CD4-positive, alpha-beta memory T cell (primary cell): ENCODE measurements around the gene TTF1. TPM values are rescaled to one million over a fixed set of nuclear protein-coding genes. Genes with fewer than 3 reads are reported as not detected.

Experiments used
- CTCF ChIA-PET: fragments of 350-600 bp; sonication (Branson Sonifier 250); formaldehyde crosslinking; loops from one replicate; lab custom pipeline; 2021; ENCODE audit warnings: inconsistent platforms; ENCODE audit not compliant: partially characterized antibody; lab: Charles Lee
- POLR2A ChIA-PET: fragments of 350-600 bp; sonication (Branson Sonifier 250); formaldehyde crosslinking; loops from one replicate; lab custom pipeline; 2021; ENCODE audit not compliant: partially characterized antibody; lab: Charles Lee
- DNase-seq, 5 donors: peaks; one replicate each; pipeline versions ENCODE4 v3.0.0 to v3.0.0-alpha.2; 2020 to 2022; ENCODE audit warnings: mixed read lengths in 1 of 5
- H3K27ac ChIP-seq: one replicate; pipeline ENCODE4 v1.7.0; 2013; ENCODE audit warnings: low read depth, low read length
- H3K27me3 ChIP-seq: 2 replicates; pipeline ENCODE4 v1.7.0; 2013; ENCODE audit warnings: mild to moderate bottlenecking, low read length, moderate library complexity; ENCODE audit not compliant: insufficient read depth
- H3K36me3 ChIP-seq: 2 replicates; pipeline ENCODE4 v1.7.0; 2013; ENCODE audit warnings: mild to moderate bottlenecking, low read length, moderate library complexity; ENCODE audit not compliant: insufficient read depth
- H3K4me1 ChIP-seq: 2 replicates; pipeline ENCODE4 v1.7.0; 2013; ENCODE audit warnings: mild to moderate bottlenecking, low read length, moderate library complexity; ENCODE audit not compliant: insufficient read depth
- H3K4me3 ChIP-seq, 2 donors: one replicate each; pipeline ENCODE4 v1.7.0; 2013; ENCODE audit warnings: low read length in 2 of 2, mild to moderate bottlenecking in 1 of 2
- H3K9me3 ChIP-seq, 2 donors: one replicate each; pipeline ENCODE4 v1.7.0; 2013; ENCODE audit warnings: low read length in 2 of 2, control low read depth in 1 of 2; ENCODE audit not compliant: control insufficient read depth in 1 of 2
- H3K27ac Mint-ChIP-seq, 7 donors: one replicate each; pipeline ENCODE4 v1.8.0; 2020 to 2021; ENCODE audit warnings: mixed read lengths in 7 of 7, mild to moderate bottlenecking in 6 of 7, inconsistent platforms in 3 of 7, moderate library complexity in 3 of 7
- H3K27me3 Mint-ChIP-seq, 2 donors: one replicate each; pipeline ENCODE4 v1.8.0; 2020 to 2021; ENCODE audit warnings: mixed read lengths in 2 of 2
- H3K36me3 Mint-ChIP-seq, 2 donors: one replicate each; pipeline ENCODE4 v1.8.0; 2020 to 2021; ENCODE audit warnings: mixed read lengths in 2 of 2, inconsistent platforms in 1 of 2, mild to moderate bottlenecking in 1 of 2
- H3K4me1 Mint-ChIP-seq, 4 donors: one replicate each; pipeline ENCODE4 v1.8.0; 2020 to 2021; ENCODE audit warnings: mixed read lengths in 4 of 4, mild to moderate bottlenecking in 1 of 4
- H3K4me3 Mint-ChIP-seq, 8 donors: one replicate each; pipeline ENCODE4 v1.8.0; 2020 to 2021; ENCODE audit warnings: mixed read lengths in 8 of 8, mild to moderate bottlenecking in 7 of 8, moderate library complexity in 6 of 8, inconsistent platforms in 3 of 8
- H3K9me3 Mint-ChIP-seq, 8 donors: one replicate each; pipeline ENCODE4 v1.8.0; 2020 to 2021; ENCODE audit warnings: mixed read lengths in 8 of 8, mild to moderate bottlenecking in 5 of 8, inconsistent platforms in 3 of 8, moderate library complexity in 1 of 8
- intact Hi-C: fragments of 100-400 bp; cut with micrococcal nuclease; formaldehyde crosslinking; loops from one replicate; pipeline ENCODE4 v1.15.1; 2023
- polyA plus RNA-seq, 2 donors: library from polyadenylated mRNA; unstranded; fragments of 300-500 nt; fragmentation: Illumina TruSeq; gene quantifications; one replicate each; pipeline ENCODE4 v1.2.3, GENCODE V29; 2021
- total RNA-seq, 2 experiments: library from RNA; stranded (reverse); gene quantifications; one replicate each; pipeline ENCODE4 v1.2.3, GENCODE V29; 2021

Gene TTF1
- total and polyA plus RNA-seq, 4 experiments from 2014 or later, result 5.8 to 22.2 (median 15.7) TPM

GRCh38 chr9:132369421-132369820 lies 37.2 kb downstream of the TTF1 start:
- Mint-ChIP-seq H3K27ac (peak overlapping the region in 1 of 7 donors; percentile 58), H3K36me3 (peaks cover 3 to 4% of the 10 kb centered on the region in 2 donors), H3K4me3 (no peak overlapping the region), H3K4me1 (peaks cover 11 to 15% (median 12%) of the 10 kb centered on the region in 4 donors), H3K9me3 (no peaks in the 10 kb centered on the region), H3K27me3 (no peaks in the 10 kb centered on the region)
- Histone ChIP-seq H3K36me3 (no peaks in the 10 kb centered on the region), H3K4me1 (peaks cover 12% of the 10 kb centered on the region), H3K4me3 (no peak overlapping the region), H3K27me3 (no peaks in the 10 kb centered on the region), H3K27ac (no peak overlapping the region), H3K9me3 (no peaks in the 10 kb centered on the region)
- ChIA-PET CTCF (no interaction called here), POLR2A (no interaction called here)
- intact Hi-C loops, result no loop called here
- DNase-seq, result no peak

GRCh38 chr9:132367613-132368313 lies 38.9 kb downstream of the TTF1 start:
- Histone ChIP-seq H3K9me3 (no peaks in the 10 kb centered on the region), H3K4me3 (no peak overlapping the region), H3K27ac (no peak overlapping the region), H3K27me3 (no peaks in the 10 kb centered on the region), H3K4me1 (peaks cover 5% of the 10 kb centered on the region), H3K36me3 (no peaks in the 10 kb centered on the region)
- no peak overlapping the region for H3K4me3 Mint-ChIP-seq
- H3K36me3 Mint-ChIP-seq, result peaks cover 3 to 4% of the 10 kb centered on the region in 2 donors
- DNase-seq, result no peak
- CTCF ChIA-PET, result no interaction called here
- intact Hi-C loops, result no loop called here
- no peaks in the 10 kb centered on the region for H3K27me3 Mint-ChIP-seq
- H3K27ac Mint-ChIP-seq, result no peak overlapping the region
- H3K4me1 Mint-ChIP-seq, result peaks cover 5 to 13% (median 7%) of the 10 kb centered on the region in 4 donors
- no peaks in the 10 kb centered on the region for H3K9me3 Mint-ChIP-seq
- POLR2A ChIA-PET, result interaction anchor here (1.3 kb wide), 1 partner anchor 13 kb away, joined by 4 read pairs; the partner anchor contains the start of gene SETX

GRCh38 chr9:132366481-132366880 lies 40.2 kb downstream of the TTF1 start:
- intact Hi-C loops, result no loop called here
- Histone ChIP-seq H3K4me3 (no peak overlapping the region), H3K27ac (no peak overlapping the region), H3K9me3 (no peaks in the 10 kb centered on the region), H3K36me3 (no peaks in the 10 kb centered on the region), H3K27me3 (no peaks in the 10 kb centered on the region), H3K4me1 (no peaks in the 10 kb centered on the region)
- H3K27ac Mint-ChIP-seq, result no peak overlapping the region
- H3K4me1 Mint-ChIP-seq, result peaks cover 0 to under 1% (median 0%) of the 10 kb centered on the region in 4 donors
- no peak overlapping the region for H3K4me3 Mint-ChIP-seq
- H3K27me3 Mint-ChIP-seq, result no peaks in the 10 kb centered on the region
- no peaks in the 10 kb centered on the region for H3K9me3 Mint-ChIP-seq
- ChIA-PET CTCF (no interaction called here), POLR2A (no interaction called here)
- no peak for DNase-seq
- no peaks in the 10 kb centered on the region for H3K36me3 Mint-ChIP-seq

GRCh38 chr9:132365986-132366385 lies 40.7 kb downstream of the TTF1 start:
- H3K4me3 ChIP-seq, result no peak overlapping the region
- no peak overlapping the region for H3K27ac ChIP-seq
- Mint-ChIP-seq H3K27ac (no peak overlapping the region), H3K4me3 (no peak overlapping the region), H3K27me3 (no peaks in the 10 kb centered on the region), H3K36me3 (no peaks in the 10 kb centered on the region), H3K9me3 (no peaks in the 10 kb centered on the region), H3K4me1 (no peaks in the 10 kb centered on the region)
- intact Hi-C loops, result no loop called here
- H3K9me3 ChIP-seq, result no peaks in the 10 kb centered on the region
- no peaks in the 10 kb centered on the region for H3K27me3 ChIP-seq
- no peak for DNase-seq
- H3K4me1 ChIP-seq, result no peaks in the 10 kb centered on the region
- no peaks in the 10 kb centered on the region for H3K36me3 ChIP-seq
- ChIA-PET POLR2A (interaction anchor here (0.6 kb wide), 1 partner anchor 556 kb away, joined by 3 read pairs; no protein-coding TSS in a partner anchor), CTCF (no interaction called here)

- no peaks in the 10 kb centered on the region for H3K36me3 ChIP-seq
- H3K27me3 Mint-ChIP-seq, result no peaks in the 10 kb centered on the region
- CTCF ChIA-PET, result no interaction called here
- H3K36me3 Mint-ChIP-seq, result no peaks in the 10 kb centered on the region
- peaks cover 0 to 3% (median 1%) of the 10 kb centered on the region in 4 donors for H3K4me1 Mint-ChIP-seq
- no peak overlapping the region for H3K27ac ChIP-seq
- DNase-seq, result no peak
- H3K4me1 ChIP-seq, result no peaks in the 10 kb centered on the region
- intact Hi-C loops, result no loop called here
- H3K9me3 Mint-ChIP-seq, result no peaks in the 10 kb centered on the region
- H3K9me3 ChIP-seq, result no peaks in the 10 kb centered on the region
- POLR2A ChIA-PET, result no interaction called here
- no peak overlapping the region for H3K27ac Mint-ChIP-seq
- H3K4me3 Mint-ChIP-seq, result no peak overlapping the region
- no peaks in the 10 kb centered on the region for H3K27me3 ChIP-seq
- H3K4me3 ChIP-seq, result no peak overlapping the region
Measured at GRCh38 chr9:132364068-132364467, 42.6 kb downstream of the TTF1 start.

GRCh38 chr9:132357764-132358163 lies 48.9 kb downstream of the TTF1 start:
- DNase-seq, result no peak
- intact Hi-C loops, result loop anchor here (5.0 to 10.0 kb wide), 2 partner anchors 115 to 963 kb away; partner anchors contain the start of gene PRRC2B
- Histone ChIP-seq H3K4me3 (no peak overlapping the region), H3K36me3 (peaks cover 6% of the 10 kb centered on the region), H3K27ac (no peak overlapping the region), H3K27me3 (no peaks in the 10 kb centered on the region), H3K4me1 (peaks cover 13% of the 10 kb centered on the region), H3K9me3 (no peaks in the 10 kb centered on the region)
- no peaks in the 10 kb centered on the region for H3K27me3 Mint-ChIP-seq
- peaks cover 0 to 4% (median 0%) of the 10 kb centered on the region in 8 donors for H3K9me3 Mint-ChIP-seq
- ChIA-PET CTCF (no interaction called here), POLR2A (no interaction called here)
- H3K4me3 Mint-ChIP-seq, result no peak overlapping the region
- H3K4me1 Mint-ChIP-seq, result peaks cover 16 to 25% (median 21%) of the 10 kb centered on the region in 4 donors
- H3K27ac Mint-ChIP-seq, result no peak overlapping the region
- peaks cover 10 to 23% of the 10 kb centered on the region in 2 donors for H3K36me3 Mint-ChIP-seq

GRCh38 chr9:132356324-132356924 lies 50.2 kb downstream of the TTF1 start:
- CTCF ChIA-PET, result no interaction called here
- Histone ChIP-seq H3K4me3 (no peak overlapping the region), H3K27ac (no peak overlapping the region), H3K36me3 (peaks cover 13% of the 10 kb centered on the region), H3K27me3 (no peaks in the 10 kb centered on the region), H3K9me3 (no peaks in the 10 kb centered on the region), H3K4me1 (peaks cover 26% of the 10 kb centered on the region)
- H3K4me3 Mint-ChIP-seq, result peak overlapping the region; percentile 20 to 55 (median 34)
- DNase-seq, result no peak
- H3K27me3 Mint-ChIP-seq, result no peaks in the 10 kb centered on the region
- H3K4me1 Mint-ChIP-seq, result peaks cover 26 to 38% (median 34%) of the 10 kb centered on the region in 4 donors
- intact Hi-C loops, result loop anchor here (5.0 to 10.0 kb wide), 2 partner anchors 114 to 962 kb away; partner anchors contain the start of gene PRRC2B
- POLR2A ChIA-PET, result interaction anchor here (1.7 kb wide), 1 partner anchor 413 kb away, joined by 5 read pairs; no protein-coding TSS in a partner anchor
- peak overlapping the region in 6 of 7 donors; percentile 13 to 92 (median 30) for H3K27ac Mint-ChIP-seq
- peaks cover 18 to 34% of the 10 kb centered on the region in 2 donors for H3K36me3 Mint-ChIP-seq
- H3K9me3 Mint-ChIP-seq, result peaks cover 0 to 4% (median 0%) of the 10 kb centered on the region in 8 donors
